ENCODE data around the gene MCF2L2.

MCF2L2 gene

GRCh38 chr3:183298701-183299153, 129.7 kb downstream of the MCF2L2 start:
- ChIA-PET CTCF (interaction anchor here (0.7 to 2.3 kb wide), 6 partner anchors 9 to 114 kb away, joined by 3 to 10 read pairs (median 4); no protein-coding TSS in a partner anchor), POLR2A (no interaction called here)
- Histone ChIP-seq H3K9me3 (ENCODE audit: control extremely low read depth in 1 of 5, control insufficient read depth in 4 of 5, insufficient read depth in 2 of 5, low read depth in 1 of 5, low read length in 4 of 5) (peaks cover 0 to 6% (median 0%) of the 10 kb centered on the region in 5 experiments), H3K4me1 (ENCODE audit: control extremely low read depth in 1 of 4, control insufficient read depth in 4 of 4, insufficient read depth in 4 of 4, low read length in 3 of 4) (peaks cover 6 to 30% (median 12%) of the 10 kb centered on the region in 4 experiments), H3K27ac (ENCODE audit: insufficient read depth in 1 of 2, low read depth in 1 of 2, low read length in 2 of 2, poor library complexity in 1 of 2, severe bottlenecking in 2 of 2) (no peak overlapping the region), H3K36me3 (ENCODE audit: control insufficient read depth in 4 of 4, insufficient read depth in 4 of 4, low read length in 3 of 4) (peaks cover 2 to 7% (median 5%) of the 10 kb centered on the region in 4 experiments), H3K27me3 (replicated peaks in 2 of 5; ENCODE audit: control insufficient read depth in 4 of 5, insufficient read depth in 5 of 5, low read length in 4 of 5) (no peaks in the 10 kb centered on the region), H3K4me3 (ENCODE audit: control insufficient read depth in 1 of 7, extremely low read depth in 1 of 7, insufficient read depth in 4 of 7, low read depth in 2 of 7, low read length in 6 of 7) (no peak overlapping the region)
- 4% methylated on average over 4 of the region's 5 CpGs for WGBS (ENCODE audit: insufficient coverage)
- DNase-seq, result peak; percentile 72 to 88 (median 85)

- Histone ChIP-seq H3K4me3 (ENCODE audit: control insufficient read depth in 1 of 7, extremely low read depth in 1 of 7, insufficient read depth in 4 of 7, low read depth in 2 of 7, low read length in 6 of 7) (no peak overlapping the region), H3K9me3 (ENCODE audit: control extremely low read depth in 1 of 5, control insufficient read depth in 4 of 5, insufficient read depth in 2 of 5, low read depth in 1 of 5, low read length in 4 of 5) (peaks cover 0 to 6% (median 0%) of the 10 kb centered on the region in 5 experiments), H3K27ac (ENCODE audit: insufficient read depth in 1 of 2, low read depth in 1 of 2, low read length in 2 of 2, poor library complexity in 1 of 2, severe bottlenecking in 2 of 2) (no peak overlapping the region), H3K36me3 (ENCODE audit: control insufficient read depth in 4 of 4, insufficient read depth in 4 of 4, low read length in 3 of 4) (peaks cover 3 to 7% (median 5%) of the 10 kb centered on the region in 4 experiments), H3K27me3 (replicated peaks in 2 of 5; ENCODE audit: control insufficient read depth in 4 of 5, insufficient read depth in 5 of 5, low read length in 4 of 5) (no peaks in the 10 kb centered on the region), H3K4me1 (ENCODE audit: control extremely low read depth in 1 of 4, control insufficient read depth in 4 of 4, insufficient read depth in 4 of 4, low read length in 3 of 4) (peaks cover 6 to 23% (median 10%) of the 10 kb centered on the region in 4 experiments)
- WGBS (ENCODE audit: insufficient coverage), result over 99% methylated on average over 12 of the region's 12 CpGs
- no peak for DNase-seq
- CTCF ChIA-PET, result interaction anchor here (1.0 to 2.8 kb wide), 5 partner anchors 10 to 90 kb away, joined by 3 to 13 read pairs (median 3); no protein-coding TSS in a partner anchor
- POLR2A ChIA-PET, result no interaction called here
Observed at GRCh38 chr3:183296944-183297343, 131.5 kb downstream of the MCF2L2 start.

- 75% methylated on average over 3 of the region's 3 CpGs for WGBS (ENCODE audit: insufficient coverage)
- Histone ChIP-seq H3K27ac (ENCODE audit: insufficient read depth in 1 of 2, low read depth in 1 of 2, low read length in 2 of 2, poor library complexity in 1 of 2, severe bottlenecking in 2 of 2) (no peak overlapping the region), H3K4me3 (ENCODE audit: control insufficient read depth in 1 of 7, extremely low read depth in 1 of 7, insufficient read depth in 4 of 7, low read depth in 2 of 7, low read length in 6 of 7) (no peak overlapping the region), H3K9me3 (ENCODE audit: control extremely low read depth in 1 of 5, control insufficient read depth in 4 of 5, insufficient read depth in 2 of 5, low read depth in 1 of 5, low read length in 4 of 5) (peaks cover 0 to 6% (median 0%) of the 10 kb centered on the region in 5 experiments), H3K27me3 (replicated peaks in 2 of 5; ENCODE audit: control insufficient read depth in 4 of 5, insufficient read depth in 5 of 5, low read length in 4 of 5) (no peaks in the 10 kb centered on the region), H3K4me1 (ENCODE audit: control extremely low read depth in 1 of 4, control insufficient read depth in 4 of 4, insufficient read depth in 4 of 4, low read length in 3 of 4) (peaks cover 6 to 12% (median 9%) of the 10 kb centered on the region in 4 experiments), H3K36me3 (ENCODE audit: control insufficient read depth in 4 of 4, insufficient read depth in 4 of 4, low read length in 3 of 4) (peaks cover 3 to 7% (median 5%) of the 10 kb centered on the region in 4 experiments)
- ChIA-PET POLR2A (no interaction called here), CTCF (no interaction called here)
- peak in 1 of 3 donors; percentile 45 for DNase-seq
Observed at GRCh38 chr3:183295211-183295610, 133.2 kb downstream of the MCF2L2 start.

- WGBS (ENCODE audit: insufficient coverage), result 93% methylated on average over 2 of the region's 2 CpGs
- Histone ChIP-seq H3K27ac (ENCODE audit: insufficient read depth in 1 of 2, low read depth in 1 of 2, low read length in 2 of 2, poor library complexity in 1 of 2, severe bottlenecking in 2 of 2) (no peak overlapping the region), H3K4me3 (ENCODE audit: control insufficient read depth in 1 of 7, extremely low read depth in 1 of 7, insufficient read depth in 4 of 7, low read depth in 2 of 7, low read length in 6 of 7) (no peak overlapping the region), H3K4me1 (ENCODE audit: control extremely low read depth in 1 of 4, control insufficient read depth in 4 of 4, insufficient read depth in 4 of 4, low read length in 3 of 4) (peaks cover 6 to 10% (median 6%) of the 10 kb centered on the region in 4 experiments), H3K36me3 (ENCODE audit: control insufficient read depth in 4 of 4, insufficient read depth in 4 of 4, low read length in 3 of 4) (peaks cover 3 to 7% (median 5%) of the 10 kb centered on the region in 4 experiments), H3K9me3 (ENCODE audit: control extremely low read depth in 1 of 5, control insufficient read depth in 4 of 5, insufficient read depth in 2 of 5, low read depth in 1 of 5, low read length in 4 of 5) (peaks cover 0 to 6% (median 0%) of the 10 kb centered on the region in 5 experiments), H3K27me3 (replicated peaks in 2 of 5; ENCODE audit: control insufficient read depth in 4 of 5, insufficient read depth in 5 of 5, low read length in 4 of 5) (no peaks in the 10 kb centered on the region)
- no peak for DNase-seq
- ChIA-PET CTCF (interaction anchor here (1.4 kb wide), 1 partner anchor 11 kb away, joined by 3 read pairs; no protein-coding TSS in a partner anchor), POLR2A (no interaction called here)
Observed at GRCh38 chr3:183293966-183294365, 134.5 kb downstream of the MCF2L2 start.

GRCh38 chr3:183291497-183292031, 136.9 kb downstream of the MCF2L2 start:
- DNase-seq, result no peak
- ChIA-PET POLR2A (no interaction called here), CTCF (interaction anchor here (1.1 to 2.7 kb wide), 4 partner anchors 9 to 107 kb away, joined by 3 to 6 read pairs (median 6); no protein-coding TSS in a partner anchor)
- Histone ChIP-seq H3K4me1 (ENCODE audit: control extremely low read depth in 1 of 4, control insufficient read depth in 4 of 4, insufficient read depth in 4 of 4, low read length in 3 of 4) (no peaks in the 10 kb centered on the region), H3K27me3 (replicated peaks in 2 of 5; ENCODE audit: control insufficient read depth in 4 of 5, insufficient read depth in 5 of 5, low read length in 4 of 5) (no peaks in the 10 kb centered on the region), H3K36me3 (ENCODE audit: control insufficient read depth in 4 of 4, insufficient read depth in 4 of 4, low read length in 3 of 4) (peaks cover 0 to 6% (median 4%) of the 10 kb centered on the region in 4 experiments), H3K27ac (ENCODE audit: insufficient read depth in 1 of 2, low read depth in 1 of 2, low read length in 2 of 2, poor library complexity in 1 of 2, severe bottlenecking in 2 of 2) (no peak overlapping the region), H3K4me3 (ENCODE audit: control insufficient read depth in 1 of 7, extremely low read depth in 1 of 7, insufficient read depth in 4 of 7, low read depth in 2 of 7, low read length in 6 of 7) (no peak overlapping the region), H3K9me3 (ENCODE audit: control extremely low read depth in 1 of 5, control insufficient read depth in 4 of 5, insufficient read depth in 2 of 5, low read depth in 1 of 5, low read length in 4 of 5) (peaks cover 0 to 6% (median 0%) of the 10 kb centered on the region in 5 experiments)
- WGBS (ENCODE audit: insufficient coverage), result 100% methylated on average over 4 of the region's 4 CpGs

- no peak overlapping the region for H3K27ac ChIP-seq (ENCODE audit: insufficient read depth in 1 of 2, low read depth in 1 of 2, low read length in 2 of 2, poor library complexity in 1 of 2, severe bottlenecking in 2 of 2)
- no peak overlapping the region for H3K4me3 ChIP-seq (ENCODE audit: control insufficient read depth in 1 of 7, extremely low read depth in 1 of 7, insufficient read depth in 4 of 7, low read depth in 2 of 7, low read length in 6 of 7)
- CTCF ChIA-PET, result interaction anchor here (1.0 to 2.7 kb wide), 3 partner anchors 9 to 39 kb away, joined by 3 to 6 read pairs (median 3); no protein-coding TSS in a partner anchor
- DNase-seq, result no peak
- no peaks in the 10 kb centered on the region for H3K27me3 ChIP-seq (replicated peaks in 2 of 5; ENCODE audit: control insufficient read depth in 4 of 5, insufficient read depth in 5 of 5, low read length in 4 of 5)
- peaks cover 4 to 12% (median 8%) of the 10 kb centered on the region in 4 experiments for H3K4me1 ChIP-seq (ENCODE audit: control extremely low read depth in 1 of 4, control insufficient read depth in 4 of 4, insufficient read depth in 4 of 4, low read length in 3 of 4)
- H3K9me3 ChIP-seq (ENCODE audit: control extremely low read depth in 1 of 5, control insufficient read depth in 4 of 5, insufficient read depth in 2 of 5, low read depth in 1 of 5, low read length in 4 of 5), result no peaks in the 10 kb centered on the region
- peaks cover 0 to 3% (median 1%) of the 10 kb centered on the region in 4 experiments for H3K36me3 ChIP-seq (ENCODE audit: control insufficient read depth in 4 of 4, insufficient read depth in 4 of 4, low read length in 3 of 4)
- POLR2A ChIA-PET, result no interaction called here
- WGBS (ENCODE audit: insufficient coverage), result 79% methylated on average over 2 of the region's 2 CpGs
Observed at GRCh38 chr3:183290216-183290615, 138.2 kb downstream of the MCF2L2 start.

- POLR2A ChIA-PET, result no interaction called here
- no CpG with 5 or more reads among the region's 2 CpGs for WGBS (ENCODE audit: insufficient coverage)
Observed at GRCh38 chr3:183288117-183288516, 140.3 kb downstream of the MCF2L2 start.

More at GRCh38 chr3:183288117-183288516, 140.3 kb downstream of the MCF2L2 start:
- DNase-seq, result no peak
- H3K4me1 ChIP-seq (ENCODE audit: control extremely low read depth in 1 of 4, control insufficient read depth in 4 of 4, insufficient read depth in 4 of 4, low read length in 3 of 4), result peaks cover 5 to 16% (median 11%) of the 10 kb centered on the region in 4 experiments
- no peaks in the 10 kb centered on the region for H3K9me3 ChIP-seq (ENCODE audit: control extremely low read depth in 1 of 5, control insufficient read depth in 4 of 5, insufficient read depth in 2 of 5, low read depth in 1 of 5, low read length in 4 of 5)
- H3K36me3 ChIP-seq (ENCODE audit: control insufficient read depth in 4 of 4, insufficient read depth in 4 of 4, low read length in 3 of 4), result peaks cover 0 to under 1% (median 0%) of the 10 kb centered on the region in 4 experiments
- H3K27me3 ChIP-seq (replicated peaks in 2 of 5; ENCODE audit: control insufficient read depth in 4 of 5, insufficient read depth in 5 of 5, low read length in 4 of 5), result no peaks in the 10 kb centered on the region
- peak overlapping the region in 1 of 2 experiments; percentile 50 for H3K27ac ChIP-seq (ENCODE audit: insufficient read depth in 1 of 2, low read depth in 1 of 2, low read length in 2 of 2, poor library complexity in 1 of 2, severe bottlenecking in 2 of 2)
- CTCF ChIA-PET, result interaction anchor here (1.0 to 2.1 kb wide), 3 partner anchors 11 to 103 kb away, joined by 3 to 5 read pairs (median 3); no protein-coding TSS in a partner anchor
- no peak overlapping the region for H3K4me3 ChIP-seq (ENCODE audit: control insufficient read depth in 1 of 7, extremely low read depth in 1 of 7, insufficient read depth in 4 of 7, low read depth in 2 of 7, low read length in 6 of 7)
